PC-9 (cell line): Measurements from ENCODE around the gene MYO1H. TPM values are rescaled to one million over a fixed set of nuclear protein-coding genes. Genes with fewer than 3 reads are reported as not detected.

Experiments used
- BruUV-seq: library from RNA; stranded (reverse); fragments of 400-500 nt; replicated peaks from 2 replicates; lab custom pipeline; 2021; lab: Mats Ljungman, UMichigan
- CTCF ChIA-PET: fragments of 300-600 bp; sonication (Branson Sonifier 250); formaldehyde crosslinking; loops from one replicate; lab custom pipeline; 2022; ENCODE audit warnings: antibody characterized with exemption; lab: Charles Lee
- POLR2A ChIA-PET: fragments of 300-600 bp; sonication (Branson Sonifier 250); formaldehyde crosslinking; loops from one replicate; lab custom pipeline; 2022; ENCODE audit warnings: antibody characterized with exemption; ENCODE audit not compliant: unreplicated experiment; lab: Charles Lee
- DNase-seq, 2 experiments: peaks; one replicate each; pipeline versions ENCODE4 v3.0.0 to v3.0.0-alpha.2; 2015 to 2022; ENCODE audit warnings: mixed read lengths in 1 of 2
- H2AFZ ChIP-seq: fragments of 200-600 bp; sonication (generic); 2 replicates; pipeline ENCODE4 v1.8.1; 2017; ENCODE audit warnings: antibody characterized with exemption
- H3F3A ChIP-seq: fragments of 200-600 bp; sonication (generic); 2 replicates; pipeline ENCODE4 v1.8.1; 2017; ENCODE audit warnings: antibody characterized with exemption, mild to moderate bottlenecking, low read depth; ENCODE audit not compliant: insufficient read depth
- H3K27ac ChIP-seq: fragments of 200-600 bp; sonication (generic); 2 replicates; pipeline ENCODE4 v1.6.1; 2016; ENCODE audit warnings: mixed run types
- H3K27me3 ChIP-seq: fragments of 200-600 bp; sonication (generic); 2 replicates; pipeline ENCODE4 v1.6.1; 2016; ENCODE audit warnings: low read depth, mixed run types; ENCODE audit not compliant: insufficient read depth
- H3K36me3 ChIP-seq: fragments of 200-600 bp; sonication (generic); 2 replicates; pipeline ENCODE4 v1.6.1; 2016; ENCODE audit warnings: low read depth, mixed run types
- H3K4me1 ChIP-seq: fragments of 200-600 bp; sonication (generic); replicated peaks from 2 replicates; pipeline ENCODE4 v1.6.1; 2016; ENCODE audit warnings: mixed run types; ENCODE audit not compliant: insufficient read depth
- H3K4me2 ChIP-seq: fragments of 200-600 bp; sonication (generic); 2 replicates; pipeline ENCODE4 v1.6.1; 2017; ENCODE audit warnings: mixed run types
- H3K4me3 ChIP-seq: fragments of 200-600 bp; sonication (generic); 2 replicates; pipeline ENCODE4 v1.6.1; 2016; ENCODE audit warnings: mixed run types
- H3K79me2 ChIP-seq: fragments of 200-600 bp; sonication (generic); 2 replicates; pipeline ENCODE4 v1.6.1; 2017; ENCODE audit warnings: low read depth, mixed run types
- H3K9me2 ChIP-seq: fragments of 200-600 bp; sonication (generic); 2 replicates; pipeline ENCODE4 v1.8.1; 2017; ENCODE audit warnings: mild to moderate bottlenecking; ENCODE audit not compliant: insufficient read depth
- H3K9me3 ChIP-seq: fragments of 200-600 bp; sonication (generic); 2 replicates; pipeline ENCODE4 v1.8.1; 2016; ENCODE audit warnings: low read depth; ENCODE audit not compliant: insufficient read depth
- H4K20me1 ChIP-seq: fragments of 200-600 bp; sonication (generic); 2 replicates; pipeline ENCODE4 v1.8.1; 2017; ENCODE audit not compliant: insufficient read depth
- EZH2 ChIP-seq: fragments of 200-600 bp; sonication (generic); IDR thresholded peaks from 2 replicates; pipeline ENCODE4 v1.8.0; 2017; ENCODE audit warnings: antibody characterized with exemption, low read depth
- intact Hi-C: fragments of 100-400 bp; cut with micrococcal nuclease; formaldehyde crosslinking; loops from one replicate; pipeline ENCODE4 v1.10.0; 2022; ENCODE audit not compliant: unreplicated experiment
- total RNA-seq: library from RNA; stranded (reverse); gene quantifications from 2 replicates; pipeline ENCODE4 v1.2.3, GENCODE V29; 2021
- TF ChIP-seq, protein P1 (sequence below): fragments of 200-600 bp; sonication (generic); conservative IDR thresholded peaks from 2 replicates; pipeline ENCODE4 v1.6.1; 2017; ENCODE audit warnings: mixed run types, antibody characterized with exemption, mild to moderate bottlenecking, moderate library complexity

The MYO1H gene
- total RNA-seq, 1 experiment from 2014 or later = not detected

GRCh38 chr12:109462868-109463692, 115.4 kb downstream of the MYO1H start:
- POLR2A ChIA-PET = interaction anchor here (0.5 to 1.2 kb wide), 6 partner anchors 14 to 1844 kb away, joined by 5 to 8 read pairs (median 6); partner anchors contain the start of genes KCTD10 and UBE3B

GRCh38 chr12:109463756-109464155, 116.1 kb downstream of the MYO1H start:
- ChIA-PET CTCF (interaction anchor here (1.5 kb wide), 1 partner anchor 31 kb away, joined by 4 read pairs; no protein-coding TSS in a partner anchor), POLR2A (interaction anchor here (0.6 kb wide), 2 partner anchors 122 to 224 kb away, joined by 5 to 8 read pairs; no protein-coding TSS in a partner anchor)
- Histone ChIP-seq H3K79me2 (peaks cover 77% of the 10 kb centered on the region), H3K27me3 (no peaks in the 10 kb centered on the region), H3K9me3 (no peaks in the 10 kb centered on the region), H3K9me2 (no peaks in the 10 kb centered on the region), H2AFZ (no peak overlapping the region), H3F3A (peaks cover 46% of the 10 kb centered on the region), H3K27ac (peak overlapping the region; percentile 94), H3K36me3 (0 out of 2 replicates have a peak, but pooled peaks cover 4% of the 10 kb centered on the region), H4K20me1 (peaks cover 8% of the 10 kb centered on the region; the same call in 1 of the 2 replicates), H3K4me3 (peak overlapping the region; percentile 31; the same call in 1 of the 2 replicates), H3K4me1 (peaks cover 53% of the 10 kb centered on the region), H3K4me2 (peak overlapping the region; percentile 73)
- no peak for DNase-seq
- TSS peak; percentile 92 for BruUV-seq
- intact Hi-C loops = loop anchor here (2.0 kb wide), 3 partner anchors 13 to 123 kb away; partner anchors contain the start of genes KCTD10 and UBE3B
- no peak for TF ChIP-seq EZH2
- TF ChIP-seq, protein P1, sequence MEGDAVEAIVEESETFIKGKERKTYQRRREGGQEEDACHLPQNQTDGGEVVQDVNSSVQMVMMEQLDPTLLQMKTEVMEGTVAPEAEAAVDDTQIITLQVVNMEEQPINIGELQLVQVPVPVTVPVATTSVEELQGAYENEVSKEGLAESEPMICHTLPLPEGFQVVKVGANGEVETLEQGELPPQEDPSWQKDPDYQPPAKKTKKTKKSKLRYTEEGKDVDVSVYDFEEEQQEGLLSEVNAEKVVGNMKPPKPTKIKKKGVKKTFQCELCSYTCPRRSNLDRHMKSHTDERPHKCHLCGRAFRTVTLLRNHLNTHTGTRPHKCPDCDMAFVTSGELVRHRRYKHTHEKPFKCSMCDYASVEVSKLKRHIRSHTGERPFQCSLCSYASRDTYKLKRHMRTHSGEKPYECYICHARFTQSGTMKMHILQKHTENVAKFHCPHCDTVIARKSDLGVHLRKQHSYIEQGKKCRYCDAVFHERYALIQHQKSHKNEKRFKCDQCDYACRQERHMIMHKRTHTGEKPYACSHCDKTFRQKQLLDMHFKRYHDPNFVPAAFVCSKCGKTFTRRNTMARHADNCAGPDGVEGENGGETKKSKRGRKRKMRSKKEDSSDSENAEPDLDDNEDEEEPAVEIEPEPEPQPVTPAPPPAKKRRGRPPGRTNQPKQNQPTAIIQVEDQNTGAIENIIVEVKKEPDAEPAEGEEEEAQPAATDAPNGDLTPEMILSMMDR = no peak

More at GRCh38 chr12:109462868-109463692, 115.4 kb downstream of the MYO1H start:
- Histone ChIP-seq H3K36me3 (0 out of 2 replicates have a peak, but pooled peaks cover 4% of the 10 kb centered on the region), H4K20me1 (peaks cover 8% of the 10 kb centered on the region; the same call in 1 of the 2 replicates), H3K27ac (peak overlapping the region; percentile 94), H3K9me2 (no peaks in the 10 kb centered on the region), H3K4me3 (peak overlapping the region; percentile 31; the same call in 1 of the 2 replicates), H3K27me3 (no peaks in the 10 kb centered on the region), H3F3A (peaks cover 46% of the 10 kb centered on the region), H3K79me2 (peaks cover 83% of the 10 kb centered on the region), H3K4me1 (peaks cover 53% of the 10 kb centered on the region), H2AFZ (no peak overlapping the region), H3K4me2 (peak overlapping the region; percentile 73), H3K9me3 (no peaks in the 10 kb centered on the region)
- TSS peak; percentile 32 for BruUV-seq
- CTCF ChIA-PET = interaction anchor here (0.5 to 1.5 kb wide), 3 partner anchors 30 to 423 kb away, joined by 3 to 12 read pairs (median 4); no protein-coding TSS in a partner anchor
- TF ChIP-seq, protein P1 = no peak
- no peak for TF ChIP-seq EZH2
- peak; percentile 74 to 90 for DNase-seq
- intact Hi-C loops = loop anchor here (2.0 kb wide), 3 partner anchors 14 to 124 kb away; partner anchors contain the start of genes KCTD10 and UBE3B

- Histone ChIP-seq H3F3A (peaks cover 46% of the 10 kb centered on the region), H3K27ac (peak overlapping the region; percentile 94), H2AFZ (no peak overlapping the region), H3K79me2 (peaks cover 76% of the 10 kb centered on the region), H3K4me1 (peaks cover 53% of the 10 kb centered on the region), H4K20me1 (peaks cover 15% of the 10 kb centered on the region), H3K4me3 (no peak overlapping the region), H3K4me2 (peak overlapping the region; percentile 73; the same call in 1 of the 2 replicates), H3K27me3 (no peaks in the 10 kb centered on the region), H3K9me3 (no peaks in the 10 kb centered on the region), H3K36me3 (0 out of 2 replicates have a peak, but pooled peaks cover 10% of the 10 kb centered on the region), H3K9me2 (no peaks in the 10 kb centered on the region)
- ChIA-PET CTCF (no interaction called here), POLR2A (interaction anchor here (0.5 to 0.7 kb wide), 2 partner anchors 10 to 15 kb away, joined by 3 to 9 read pairs; no protein-coding TSS in a partner anchor)
- no peak for DNase-seq
- no TSS peak for BruUV-seq
- intact Hi-C loops = no loop called here
- TF ChIP-seq EZH2 = no peak
- TF ChIP-seq, protein P1 = no peak
Measured at GRCh38 chr12:109464642-109465351, 117.1 kb downstream of the MYO1H start.
